GM12891 (cell line): ENCODE data around the gene CCDC71.

Experiments
- POLR2A ChIP-seq: IDR thresholded peaks from 2 replicates; pipeline ENCODE4 v1.6.1; 2011; ENCODE audit warnings: low read depth, low read length, control low read depth
- POLR2AphosphoS5 ChIP-seq: IDR thresholded peaks from 2 replicates; pipeline ENCODE4 v1.6.1; 2011; ENCODE audit warnings: low read depth, low read length, control low read depth
- TAF1 ChIP-seq: IDR thresholded peaks from 2 replicates; pipeline ENCODE4 v1.6.1; 2011; ENCODE audit warnings: low read depth, low read length, control low read depth

DNA sequence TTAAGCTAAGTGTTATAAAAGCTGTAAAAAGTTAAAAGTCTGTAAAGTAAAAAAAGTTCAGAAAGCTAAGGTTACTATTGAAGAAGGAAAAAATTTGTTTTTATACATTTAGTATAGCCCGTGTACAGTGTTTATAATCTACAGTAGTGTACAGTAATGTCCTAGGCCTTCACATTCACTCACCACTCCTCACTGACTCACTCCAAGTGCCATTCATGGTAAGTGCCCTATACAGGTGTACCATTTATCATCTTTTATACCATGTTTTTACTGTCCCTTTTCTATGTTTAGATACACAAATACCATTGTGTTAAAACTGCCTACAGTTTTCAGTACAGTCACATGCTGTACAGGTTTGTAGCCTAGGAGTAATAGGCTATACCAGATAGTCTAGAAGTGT is 8.8 kb downstream of the CCDC71 start:
- no peak for TF ChIP-seq POLR2A
- TF ChIP-seq POLR2AphosphoS5: no peak
- TF ChIP-seq TAF1: no peak
